ENCODE results near the gene STK31. TPM values are rescaled to one million over a fixed set of nuclear protein-coding genes. Genes with fewer than 3 reads are reported as not detected.
A peak's percentile ranks its signal among the peaks of the same experiment; 100 is the strongest.

STK31 gene
- total and polyA plus RNA-seq, 2 experiments from 2014 or later, result 0.06 to 0.10 TPM

DNA sequence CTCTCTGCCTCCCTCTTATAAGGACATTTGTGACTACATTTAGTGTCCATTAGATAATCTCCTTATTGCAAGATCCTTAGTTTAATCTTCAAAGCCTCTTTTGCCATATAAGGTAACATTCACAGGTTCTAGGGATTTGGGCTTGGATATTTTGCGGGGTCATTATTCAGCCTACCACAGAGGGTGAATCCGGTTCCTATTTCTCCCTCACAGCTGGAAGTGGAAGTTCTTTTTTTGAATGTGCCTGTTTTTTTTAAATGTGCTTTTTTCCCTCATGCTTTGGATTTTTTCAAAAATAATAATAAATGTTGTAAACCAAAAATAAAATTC lies 47.1 kb upstream of the STK31 start:
- Histone ChIP-seq H3K4me1 (ENCODE audit: insufficient read depth) (no peaks in the 10 kb centered on the region), H2AFZ (no peak overlapping the region), H3K27ac (no peak overlapping the region), H3K4me3 (no peak overlapping the region), H3K27me3 (no peaks in the 10 kb centered on the region), H3K4me2 (no peak overlapping the region), H3K9me3 (ENCODE audit: low read depth) (no peaks in the 10 kb centered on the region), H3K36me3 (replicated peaks; ENCODE audit: insufficient read depth, low read depth) (no peaks in the 10 kb centered on the region), H3K9me2 (replicated peaks; ENCODE audit: insufficient read depth) (no peaks in the 10 kb centered on the region), H3K79me2 (no peaks in the 10 kb centered on the region), H4K20me1 (ENCODE audit: insufficient read depth, poor library complexity, severe bottlenecking) (no peaks in the 10 kb centered on the region)
- WGBS (ENCODE audit: low lambda C conversion rate, missing lambda C conversion rate), result 79% methylated on average over 2 of the region's 2 CpGs
- no peak for DNase-seq (ENCODE audit: low spot score)
- TF ChIP-seq, protein P1, sequence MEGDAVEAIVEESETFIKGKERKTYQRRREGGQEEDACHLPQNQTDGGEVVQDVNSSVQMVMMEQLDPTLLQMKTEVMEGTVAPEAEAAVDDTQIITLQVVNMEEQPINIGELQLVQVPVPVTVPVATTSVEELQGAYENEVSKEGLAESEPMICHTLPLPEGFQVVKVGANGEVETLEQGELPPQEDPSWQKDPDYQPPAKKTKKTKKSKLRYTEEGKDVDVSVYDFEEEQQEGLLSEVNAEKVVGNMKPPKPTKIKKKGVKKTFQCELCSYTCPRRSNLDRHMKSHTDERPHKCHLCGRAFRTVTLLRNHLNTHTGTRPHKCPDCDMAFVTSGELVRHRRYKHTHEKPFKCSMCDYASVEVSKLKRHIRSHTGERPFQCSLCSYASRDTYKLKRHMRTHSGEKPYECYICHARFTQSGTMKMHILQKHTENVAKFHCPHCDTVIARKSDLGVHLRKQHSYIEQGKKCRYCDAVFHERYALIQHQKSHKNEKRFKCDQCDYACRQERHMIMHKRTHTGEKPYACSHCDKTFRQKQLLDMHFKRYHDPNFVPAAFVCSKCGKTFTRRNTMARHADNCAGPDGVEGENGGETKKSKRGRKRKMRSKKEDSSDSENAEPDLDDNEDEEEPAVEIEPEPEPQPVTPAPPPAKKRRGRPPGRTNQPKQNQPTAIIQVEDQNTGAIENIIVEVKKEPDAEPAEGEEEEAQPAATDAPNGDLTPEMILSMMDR (IDR thresholded peaks at IDR 0.05; ENCODE audit: poor library complexity), result no peak
- no peak for TF ChIP-seq EZH2 (IDR thresholded peaks at IDR 0.05; ENCODE audit: borderline replicate concordance)
- no peak for TF ChIP-seq EZH2phosphoT487 (IDR thresholded peaks at IDR 0.05; ENCODE audit: low read depth, severe bottlenecking, unreplicated experiment)

DNA sequence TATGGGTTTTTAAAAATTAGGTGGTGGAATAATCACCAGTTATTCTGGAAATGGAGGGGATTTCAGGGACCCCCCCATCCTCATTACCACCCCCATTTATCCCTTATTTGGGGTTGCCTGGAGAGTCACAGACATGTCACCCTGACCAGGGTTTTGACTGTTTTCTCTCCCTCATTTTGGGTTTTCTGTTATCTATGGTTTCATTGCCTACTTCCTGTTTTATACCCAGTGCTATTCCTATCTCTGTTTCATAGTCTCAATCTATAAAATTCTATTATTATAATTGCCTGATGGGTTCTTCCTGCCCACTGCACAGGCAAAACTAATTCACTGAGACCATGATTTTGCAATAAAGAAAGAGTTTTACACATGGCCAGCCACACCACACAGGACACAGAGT lies 45.9 kb upstream of the STK31 start:
- H3K9me2 ChIP-seq (replicated peaks; ENCODE audit: insufficient read depth), result no peaks in the 10 kb centered on the region
- no peaks in the 10 kb centered on the region for H3K9me3 ChIP-seq (ENCODE audit: low read depth)
- no peak overlapping the region for H3K4me3 ChIP-seq
- no peaks in the 10 kb centered on the region for H3K4me1 ChIP-seq (ENCODE audit: insufficient read depth)
- H4K20me1 ChIP-seq (ENCODE audit: insufficient read depth, poor library complexity, severe bottlenecking), result no peaks in the 10 kb centered on the region
- no peak overlapping the region for H3K4me2 ChIP-seq
- TF ChIP-seq, protein P1 (IDR thresholded peaks at IDR 0.05; ENCODE audit: poor library complexity), result no peak
- no peak for TF ChIP-seq EZH2 (IDR thresholded peaks at IDR 0.05; ENCODE audit: borderline replicate concordance)
- TF ChIP-seq EZH2phosphoT487 (IDR thresholded peaks at IDR 0.05; ENCODE audit: low read depth, severe bottlenecking, unreplicated experiment), result no peak
- H3K27ac ChIP-seq, result no peak overlapping the region
- H3K36me3 ChIP-seq (replicated peaks; ENCODE audit: insufficient read depth, low read depth), result no peaks in the 10 kb centered on the region
- DNase-seq (ENCODE audit: low spot score), result no peak
- H3K79me2 ChIP-seq, result no peaks in the 10 kb centered on the region
- H2AFZ ChIP-seq, result no peak overlapping the region
- H3K27me3 ChIP-seq, result no peaks in the 10 kb centered on the region

DNA sequence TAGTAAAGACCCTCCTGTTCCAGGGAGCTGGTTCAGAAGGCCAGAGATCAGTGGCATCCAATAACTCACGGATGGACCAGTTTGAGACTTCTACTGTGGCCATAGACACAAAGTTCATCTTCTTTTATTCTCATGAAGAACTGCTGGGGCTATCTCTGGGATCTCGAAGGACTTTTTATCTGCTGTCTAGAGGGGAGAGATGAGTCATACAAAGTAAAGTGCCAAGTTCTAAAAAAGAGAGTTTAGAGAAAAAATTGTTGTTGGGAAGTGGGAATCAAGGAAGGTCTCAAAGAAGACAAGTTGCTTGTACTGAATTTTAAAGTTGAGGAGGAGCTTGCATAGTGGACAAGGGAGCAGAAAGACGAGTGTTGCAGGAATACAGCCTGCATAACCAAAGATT lies 38.0 kb upstream of the STK31 start:
- H3K36me3 ChIP-seq (replicated peaks; ENCODE audit: insufficient read depth, low read depth), result no peaks in the 10 kb centered on the region
- TF ChIP-seq, protein P1 (IDR thresholded peaks at IDR 0.05; ENCODE audit: poor library complexity), result no peak
- TF ChIP-seq EZH2phosphoT487 (IDR thresholded peaks at IDR 0.05; ENCODE audit: low read depth, severe bottlenecking, unreplicated experiment) (no peak), EZH2 (IDR thresholded peaks at IDR 0.05; ENCODE audit: borderline replicate concordance) (no peak)
- no peaks in the 10 kb centered on the region for H3K9me3 ChIP-seq (ENCODE audit: low read depth)
- no peaks in the 10 kb centered on the region for H3K4me1 ChIP-seq (ENCODE audit: insufficient read depth)
- no peak overlapping the region for H3K27ac ChIP-seq
- H3K79me2 ChIP-seq, result no peaks in the 10 kb centered on the region
- H3K9me2 ChIP-seq (replicated peaks; ENCODE audit: insufficient read depth), result no peaks in the 10 kb centered on the region
- H3K4me2 ChIP-seq, result no peak overlapping the region
- H3K4me3 ChIP-seq, result no peak overlapping the region
- H3K27me3 ChIP-seq, result no peaks in the 10 kb centered on the region
- no peak overlapping the region for H2AFZ ChIP-seq
- WGBS (ENCODE audit: low lambda C conversion rate, missing lambda C conversion rate), result 83% methylated on average over 3 of the region's 3 CpGs
- no peak for DNase-seq (ENCODE audit: low spot score)
- no peaks in the 10 kb centered on the region for H4K20me1 ChIP-seq (ENCODE audit: insufficient read depth, poor library complexity, severe bottlenecking)

DNA sequence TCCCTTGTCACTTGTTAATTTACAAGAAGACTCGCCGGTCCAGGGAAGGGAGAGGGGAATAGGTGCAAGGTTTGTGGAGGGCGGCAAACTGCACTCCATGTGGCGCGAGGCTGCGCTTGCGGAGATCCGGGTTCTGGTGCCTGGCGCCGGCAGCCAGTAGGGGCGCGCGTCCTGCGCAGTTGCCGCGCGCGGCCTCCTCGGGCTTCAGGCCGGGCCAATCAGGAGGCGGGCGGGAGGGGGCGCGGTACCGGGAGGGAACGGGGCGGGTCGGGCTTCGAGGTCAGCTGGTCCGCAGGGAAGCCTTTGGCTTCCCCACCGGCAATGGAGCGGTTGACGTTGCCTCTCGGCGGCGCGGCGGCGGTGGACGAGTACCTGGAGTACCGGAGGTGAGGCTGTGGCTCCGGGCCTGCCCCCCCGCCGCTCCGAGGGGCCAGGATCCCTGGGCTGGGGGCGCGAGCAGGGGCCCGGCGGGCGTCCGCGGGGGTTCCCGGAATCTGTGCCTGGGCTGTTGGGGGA lies 30.1 kb upstream of the STK31 start, which contains the start of gene FAM221A:
Gene FAM221A, plus strand, starts transcription at position 302 of the 516 bp plus-strand sequence. Its CDS starts 20 bp downstream, at position 322.
- TF ChIP-seq EZH2 (IDR thresholded peaks at IDR 0.05; ENCODE audit: borderline replicate concordance), result no peak
- TF ChIP-seq EZH2phosphoT487 (IDR thresholded peaks at IDR 0.05; ENCODE audit: low read depth, severe bottlenecking, unreplicated experiment), result no peak
- TF ChIP-seq, protein P1 (IDR thresholded peaks at IDR 0.05; ENCODE audit: poor library complexity), result peak; percentile 91
- Histone ChIP-seq H3K9me2 (replicated peaks; ENCODE audit: insufficient read depth) (no peaks in the 10 kb centered on the region), H3K9me3 (ENCODE audit: low read depth) (no peaks in the 10 kb centered on the region), H2AFZ (peak within 1 kb of the TSS; percentile 77), H3K4me2 (peak within 1 kb of the TSS; percentile 89), H3K36me3 (replicated peaks; ENCODE audit: insufficient read depth, low read depth) (no peaks in the 10 kb centered on the region), H3K4me1 (ENCODE audit: insufficient read depth) (no peaks in the 10 kb centered on the region), H4K20me1 (ENCODE audit: insufficient read depth, poor library complexity, severe bottlenecking) (no peaks in the 10 kb centered on the region), H3K79me2 (peaks cover 18% of the 10 kb centered on the region), H3K4me3 (peak within 1 kb of the TSS; percentile 31), H3K27me3 (no peaks in the 10 kb centered on the region), H3K27ac (peak within 1 kb of the TSS; percentile 81)
- DNase-seq (ENCODE audit: low spot score), result peak; percentile 94
- 2% methylated on average over 32 of the region's 53 CpGs for WGBS (ENCODE audit: low lambda C conversion rate, missing lambda C conversion rate)
